Esophagus mucosa (tissue), 1 donor: ENCODE measurements around the gene GHRHR. TPM values are rescaled to one million over a fixed set of nuclear protein-coding genes. Genes with fewer than 3 reads are reported as not detected.

Source experiments
- ATAC-seq: fragments of 200-7000 bp; cut with Tn5 transposase; one replicate; pipeline ENCODE4 v1.9.1; 2020
- total RNA-seq: library from RNA; stranded (reverse); gene quantifications from one replicate; pipeline ENCODE4 v1.2.4, GENCODE V29; 2023
- donor health status: DM: yes; HTN: yes; CAD: no.

Gene GHRHR
- total RNA-seq, 1 donor from 2014 or later: not detected

GRCh38 chr7:30986331-30986730, 22.6 kb downstream of the GHRHR start:
- no peak for ATAC-seq

- no peak for ATAC-seq
Measured at GRCh38 chr7:30986738-30987137, 23.0 kb downstream of the GHRHR start.

- no peak for ATAC-seq
Measured at GRCh38 chr7:30987178-30987577, 23.4 kb downstream of the GHRHR start.

GRCh38 chr7:30987936-30988335, 24.2 kb downstream of the GHRHR start:
- ATAC-seq: no peak

GRCh38 chr7:30988351-30989005, 24.7 kb downstream of the GHRHR start:
- peak; percentile 12 for ATAC-seq

- ATAC-seq: no peak
Measured at GRCh38 chr7:30989008-30989823, 25.5 kb downstream of the GHRHR start.

- ATAC-seq: no peak
Measured at GRCh38 chr7:30989824-30990672, 26.3 kb downstream of the GHRHR start.

GRCh38 chr7:30990673-30991170, 27.0 kb downstream of the GHRHR start:
- no peak for ATAC-seq

- ATAC-seq: peak; percentile 89
Measured at GRCh38 chr7:30992414-30992813, 28.7 kb downstream of the GHRHR start.

- ATAC-seq: no peak
Measured at GRCh38 chr7:30994206-30995100, 30.7 kb downstream of the GHRHR start.

- no peak for ATAC-seq
Measured at GRCh38 chr7:30995536-30995935, 31.8 kb downstream of the GHRHR start.

GRCh38 chr7:30996256-30996655, 32.5 kb downstream of the GHRHR start:
- no peak for ATAC-seq

- ATAC-seq: no peak
Measured at GRCh38 chr7:30996883-30997282, 33.1 kb downstream of the GHRHR start.

- no peak for ATAC-seq
Measured at GRCh38 chr7:30997316-30997715, 33.6 kb downstream of the GHRHR start.

GRCh38 chr7:30998180-30998579, 34.4 kb downstream of the GHRHR start:
- no peak for ATAC-seq

GRCh38 chr7:31000161-31000693, 36.5 kb downstream of the GHRHR start:
- no peak for ATAC-seq

- ATAC-seq: no peak
Measured at GRCh38 chr7:31000779-31001178, 37.0 kb downstream of the GHRHR start.

GRCh38 chr7:31002256-31002655, 38.5 kb downstream of the GHRHR start:
- no peak for ATAC-seq

GRCh38 chr7:31003097-31003496, 39.3 kb downstream of the GHRHR start:
- ATAC-seq: no peak

GRCh38 chr7:31003721-31004120, 40.0 kb downstream of the GHRHR start:
- ATAC-seq: no peak

GRCh38 chr7:31004393-31004792, 40.6 kb downstream of the GHRHR start:
- no peak for ATAC-seq

- ATAC-seq: no peak
Measured at GRCh38 chr7:31006857-31007256, 43.1 kb downstream of the GHRHR start.
